KG1 (cell line): ENCODE data around the gene ATG10.
"Not testable (repeated sequence)": the region's sequence is repeated elsewhere in the genome, so short reads cannot be mapped to it uniquely, and the experiment has no call there.

Source experiments
- DNase-seq: peaks from one replicate; lab custom pipeline; 2025; lab: John Stamatoyannopoulos, UW

The ATG10 gene

DNA sequence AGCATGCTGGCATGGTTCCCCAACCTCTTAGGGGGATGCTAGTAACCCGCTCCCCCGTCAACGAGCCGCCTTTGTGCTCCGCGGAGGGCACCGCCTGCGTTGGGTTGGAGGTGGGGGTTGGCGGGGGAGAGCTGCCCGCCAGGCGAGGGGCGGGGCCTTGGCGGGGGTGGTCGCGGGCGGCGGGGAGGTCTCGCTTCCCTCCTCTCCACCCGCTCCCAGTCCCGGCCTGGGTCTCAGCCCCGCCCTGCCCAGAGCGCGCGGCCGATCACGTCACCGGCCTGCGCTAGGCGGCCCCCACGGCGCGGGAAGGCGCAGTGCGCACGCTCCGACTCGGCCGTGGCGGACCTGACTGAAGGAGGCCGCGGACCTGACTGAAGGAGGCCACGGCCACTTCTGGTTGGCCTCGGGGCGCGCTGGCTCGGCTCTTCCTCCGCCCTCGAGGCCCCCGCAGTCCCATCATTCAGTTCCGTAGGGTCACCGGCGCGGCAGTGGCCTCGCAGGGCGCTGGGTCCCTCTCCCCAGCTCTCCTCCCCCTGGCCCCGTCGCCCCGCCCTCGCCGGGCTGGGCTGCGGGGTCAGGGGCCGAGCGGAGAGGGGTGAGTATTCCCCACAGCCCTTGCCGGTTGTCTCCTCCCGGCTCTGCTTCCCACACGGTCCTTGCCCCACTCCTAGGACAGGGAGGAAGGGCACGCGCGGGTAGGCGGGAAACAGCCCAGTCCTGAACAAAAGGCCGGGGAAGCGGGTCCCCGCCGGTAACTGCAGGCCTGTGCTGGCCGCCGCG lies at the start of gene ATG10:
Gene ATG10, plus strand, starts transcription at position 312 of the 780 bp plus-strand sequence. CDS start 15,548 bp downstream, outside the sequence.
- DNase-seq, result peak; percentile 95

DNA sequence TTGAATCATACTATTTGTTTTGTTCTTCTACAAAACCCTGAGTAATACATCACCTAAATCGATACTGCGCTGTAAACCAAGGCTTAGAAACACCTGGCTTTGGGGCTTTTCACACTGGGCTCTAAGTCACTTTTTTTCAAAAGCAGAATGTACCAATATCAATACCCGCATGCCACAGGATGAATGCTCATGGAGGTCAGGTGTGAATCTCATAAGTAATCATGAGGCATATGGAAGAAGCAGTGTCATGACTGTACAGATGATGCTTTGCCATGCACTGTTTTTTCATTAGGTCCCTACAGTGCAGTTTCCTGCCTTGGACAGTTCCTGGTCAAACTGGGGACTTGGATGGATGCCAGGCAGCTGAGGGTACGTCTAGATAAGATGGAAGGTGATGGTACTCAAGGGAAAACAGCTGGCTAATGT lies 49.0 kb upstream of the ATG10 start:
- no peak for DNase-seq

DNA sequence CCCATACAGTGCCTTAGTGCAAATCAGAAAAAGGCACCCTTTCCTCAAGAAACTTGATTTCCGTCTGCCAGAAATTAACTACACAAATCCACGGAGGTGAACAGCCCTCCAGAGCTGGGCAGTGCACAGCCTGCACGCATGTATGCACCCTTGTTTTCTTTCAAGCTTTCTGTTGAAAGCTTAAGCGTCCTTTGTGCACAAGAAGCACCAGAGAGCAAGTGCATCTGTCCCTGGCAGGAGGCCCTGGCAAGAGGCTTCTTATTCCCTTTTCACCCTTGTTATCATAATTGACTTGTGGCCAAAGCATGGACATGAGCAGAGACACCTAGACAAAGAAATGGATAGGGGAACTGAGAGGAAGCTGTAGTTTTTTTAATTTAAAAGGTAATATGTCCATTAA lies 47.4 kb upstream of the ATG10 start:
- DNase-seq, result no peak

DNA sequence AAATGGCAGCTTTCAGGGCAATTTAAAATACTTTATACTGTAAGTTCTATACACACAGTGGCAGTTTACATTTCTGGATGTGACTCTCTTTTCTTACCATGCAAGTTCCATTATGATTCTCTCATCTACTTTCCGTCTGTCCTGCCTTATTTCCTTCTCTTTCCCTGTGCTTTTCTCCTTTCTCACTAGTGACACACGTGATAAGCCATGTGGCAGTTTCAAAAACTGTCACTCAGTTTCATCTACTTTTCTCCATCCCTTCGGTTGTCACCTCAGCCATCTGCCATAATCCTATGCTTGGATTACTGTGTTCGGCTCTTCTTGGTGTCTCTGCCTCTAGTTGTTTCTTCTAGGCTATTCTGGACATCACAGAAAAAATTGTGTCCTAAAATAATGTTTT lies 46.8 kb upstream of the ATG10 start:
- DNase-seq, result no peak

DNA sequence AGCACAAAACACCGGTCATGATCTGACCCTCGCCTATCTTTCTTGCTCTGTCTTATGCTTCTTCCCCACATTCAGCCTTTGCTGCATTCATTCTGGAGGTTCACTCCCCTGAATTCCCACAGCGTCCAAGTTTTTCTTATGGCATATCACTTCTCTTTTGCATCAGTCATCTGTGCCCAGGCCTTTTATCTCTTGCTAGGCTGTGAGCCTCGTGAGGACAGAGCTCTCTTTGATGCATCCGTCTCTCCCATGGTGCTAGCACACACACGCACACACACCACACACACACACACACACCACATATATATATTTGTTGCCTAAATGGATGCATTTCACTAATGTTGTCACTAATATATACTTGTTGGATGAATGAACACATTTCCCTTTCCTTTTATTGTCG lies 45.8 kb upstream of the ATG10 start:
- DNase-seq, result no peak

DNA sequence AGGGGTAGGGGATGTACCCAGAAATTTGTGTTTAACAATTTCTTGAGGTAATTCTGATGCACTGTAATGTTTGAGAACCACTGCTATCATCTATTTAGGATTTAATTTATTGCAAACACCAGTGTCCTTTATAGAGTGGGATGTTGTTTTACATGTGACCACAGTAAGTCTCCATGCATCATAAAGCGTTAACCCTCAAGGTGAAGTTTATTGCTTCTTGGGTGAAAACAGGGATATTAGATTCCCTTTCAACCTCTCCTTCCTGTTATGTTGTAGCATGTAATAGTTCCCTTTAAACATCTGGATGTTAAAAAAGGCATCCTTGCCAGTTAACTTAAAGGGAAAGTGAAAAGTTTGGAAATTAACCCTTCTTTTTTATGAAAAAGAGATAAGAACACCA lies 35.8 kb upstream of the ATG10 start:
- DNase-seq, result no peak

DNA sequence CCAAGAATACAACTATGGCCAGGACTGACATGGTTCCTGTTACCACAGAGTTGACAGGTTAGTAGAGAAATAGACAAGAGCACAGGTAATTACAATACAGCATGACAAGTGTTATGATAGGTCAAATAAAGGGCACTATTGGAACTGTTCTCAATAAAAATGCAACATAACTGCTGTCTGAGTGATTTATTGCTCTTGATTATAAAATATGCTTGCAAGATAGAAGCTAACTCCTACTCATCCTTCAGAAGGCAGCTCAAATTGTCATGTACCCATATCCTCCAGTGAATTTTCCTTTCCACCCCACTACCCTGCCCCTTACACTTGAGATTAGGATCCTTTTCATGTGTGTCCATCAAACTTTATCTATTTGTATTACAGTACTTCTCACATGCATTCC lies 35.1 kb upstream of the ATG10 start:
- no peak for DNase-seq

DNA sequence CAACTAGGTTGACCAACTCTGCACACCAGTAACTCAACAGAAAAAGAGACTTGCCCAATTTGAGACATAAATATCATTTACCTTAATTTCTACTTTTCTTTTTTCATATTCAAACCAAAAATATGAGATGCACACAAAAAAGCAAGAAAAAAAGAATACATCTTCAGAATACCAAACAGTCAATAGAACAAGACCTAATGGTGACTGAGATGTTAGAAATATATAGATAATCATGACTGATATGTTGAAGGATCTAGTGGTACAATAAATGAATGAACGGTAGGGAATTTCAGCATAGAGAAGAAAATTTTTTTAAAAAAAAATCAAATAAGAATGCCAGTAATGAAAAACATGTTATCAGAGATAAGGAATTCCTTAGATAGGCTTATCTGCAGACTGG lies 29.1 kb upstream of the ATG10 start:
- no peak for DNase-seq

DNA sequence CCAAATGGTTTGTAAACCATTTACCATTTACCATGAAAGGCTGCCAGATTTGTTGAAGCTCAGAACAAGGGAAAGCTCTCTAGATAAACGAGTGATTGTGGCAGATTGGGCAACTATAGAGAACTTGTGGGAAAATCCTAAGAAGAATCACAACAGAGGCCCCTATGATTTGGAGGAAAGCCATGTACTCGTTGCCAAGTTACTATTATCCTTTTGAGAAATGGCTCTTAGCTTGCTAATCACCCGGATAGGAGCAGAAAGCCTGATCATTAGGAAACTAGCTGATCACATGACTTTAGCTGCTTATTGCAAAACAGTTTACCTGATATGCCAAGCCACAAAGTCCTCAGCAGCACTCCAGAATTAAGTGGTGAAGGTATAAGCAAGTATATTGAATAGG lies 23.5 kb upstream of the ATG10 start:
- no peak for DNase-seq

DNA sequence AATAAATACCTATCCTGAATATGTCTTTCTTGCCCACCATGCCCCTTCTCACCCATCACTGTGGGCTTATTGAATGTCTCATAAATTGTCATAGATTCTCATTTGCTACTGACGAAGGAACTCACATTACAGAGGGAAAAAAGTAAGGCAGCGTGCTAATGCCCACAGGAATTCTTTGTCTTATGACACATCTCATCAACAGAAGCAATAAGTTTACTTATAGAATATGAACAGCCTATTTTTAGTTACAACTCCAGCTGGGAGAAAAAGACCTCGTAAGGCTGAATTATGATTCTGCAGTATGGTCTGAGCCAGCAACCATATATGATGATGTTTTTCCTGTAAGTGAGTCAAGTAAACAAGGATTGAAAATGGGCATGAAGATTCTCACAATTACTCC lies 22.4 kb upstream of the ATG10 start:
- DNase-seq, result no peak

DNA sequence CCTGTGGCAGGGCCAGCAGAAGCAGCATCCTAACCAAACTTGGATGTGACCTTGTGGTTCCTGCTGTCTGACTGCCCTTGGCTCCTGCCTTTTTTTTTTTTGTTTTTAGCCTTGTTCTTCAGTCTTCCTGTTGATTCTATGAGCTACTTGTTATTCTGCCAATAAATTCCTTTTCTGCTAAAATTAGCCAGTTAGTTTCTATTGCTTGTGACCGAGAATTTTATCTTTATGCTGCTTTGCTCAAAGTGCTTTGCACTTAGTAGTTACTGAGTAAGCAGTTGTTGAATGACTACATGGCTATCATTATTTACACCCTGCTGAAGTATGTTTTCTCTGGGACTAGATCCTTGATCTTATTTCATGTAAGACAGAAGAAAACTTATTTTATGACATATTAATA lies 20.8 kb upstream of the ATG10 start:
- DNase-seq, result no peak

DNA sequence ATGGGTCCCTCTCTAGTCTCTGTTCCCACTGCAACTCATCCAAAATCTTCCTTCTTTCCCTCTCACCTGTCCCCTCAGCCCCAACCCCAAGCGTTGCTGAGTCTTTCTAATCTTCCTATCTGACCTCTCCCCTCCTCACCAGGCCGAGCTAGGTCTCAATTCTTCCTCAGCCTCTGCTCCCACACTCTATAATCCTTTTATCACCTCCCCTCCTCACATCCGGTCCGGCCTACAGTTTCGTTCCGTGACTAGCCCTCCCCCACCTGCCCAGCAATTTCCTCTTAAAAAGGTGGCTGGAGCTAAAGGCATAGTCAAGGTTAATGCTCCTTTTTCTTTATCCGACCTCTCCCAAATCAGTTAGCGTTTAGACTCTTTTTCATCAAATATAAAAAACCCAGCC lies 17.0 kb upstream of the ATG10 start:
- DNase-seq, result not testable (repeated sequence)

DNA sequence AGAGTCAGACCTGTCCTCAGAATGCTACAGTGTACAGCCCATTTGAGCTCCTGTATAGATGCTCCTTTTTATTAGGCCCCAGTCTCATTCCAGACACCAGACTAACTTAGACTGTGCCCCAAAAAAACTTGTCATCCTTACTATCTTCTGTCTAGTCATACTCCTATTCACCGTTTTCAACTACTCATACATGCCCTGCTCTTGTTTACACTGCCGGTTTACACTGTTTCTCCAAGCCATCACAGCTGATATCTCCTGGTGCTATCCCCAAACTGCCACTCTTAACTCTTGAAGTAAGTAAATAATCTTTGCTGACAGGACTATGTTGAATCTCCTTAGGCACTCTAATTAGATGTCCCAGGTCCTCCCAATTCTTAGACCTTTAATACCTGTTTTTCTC lies 13.7 kb upstream of the ATG10 start:
- DNase-seq, result not testable (repeated sequence)

DNA sequence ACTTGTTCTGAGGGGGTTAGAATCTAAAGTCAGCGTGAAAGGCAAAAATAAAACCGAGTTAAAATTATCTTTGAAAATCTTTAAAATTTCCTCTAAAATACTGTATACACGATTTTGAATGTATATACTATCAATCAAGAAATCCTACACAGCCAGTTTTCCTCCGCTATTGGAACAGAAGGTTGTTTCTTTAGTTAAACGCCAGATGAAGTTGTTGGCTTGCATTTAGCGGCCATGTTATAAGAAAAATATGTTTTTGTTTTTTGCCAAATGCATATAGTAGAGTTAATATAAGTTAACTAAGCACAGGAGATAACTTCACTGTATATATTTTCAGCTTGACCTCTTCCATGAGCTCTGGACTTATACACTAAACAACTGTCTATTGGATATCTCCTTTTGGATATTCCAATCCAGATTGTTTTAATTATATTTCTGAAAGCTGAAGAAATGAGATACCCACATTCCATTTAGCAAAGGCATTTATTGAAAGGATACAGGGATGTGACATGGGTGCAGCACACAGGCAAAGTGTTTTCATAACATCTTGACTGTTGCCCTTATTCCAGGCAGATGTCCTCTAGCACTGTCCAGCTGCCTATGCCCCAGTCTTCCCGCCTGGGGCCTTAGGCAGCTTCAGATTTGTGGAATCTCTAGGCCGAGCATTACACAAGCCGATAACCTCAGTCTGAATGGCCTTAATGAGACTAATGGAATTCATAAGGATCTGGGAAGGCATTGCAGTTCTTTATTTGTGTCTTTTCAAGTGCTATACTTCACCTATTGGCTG lies 10.0 kb upstream of the ATG10 start:
- DNase-seq, result no peak

DNA sequence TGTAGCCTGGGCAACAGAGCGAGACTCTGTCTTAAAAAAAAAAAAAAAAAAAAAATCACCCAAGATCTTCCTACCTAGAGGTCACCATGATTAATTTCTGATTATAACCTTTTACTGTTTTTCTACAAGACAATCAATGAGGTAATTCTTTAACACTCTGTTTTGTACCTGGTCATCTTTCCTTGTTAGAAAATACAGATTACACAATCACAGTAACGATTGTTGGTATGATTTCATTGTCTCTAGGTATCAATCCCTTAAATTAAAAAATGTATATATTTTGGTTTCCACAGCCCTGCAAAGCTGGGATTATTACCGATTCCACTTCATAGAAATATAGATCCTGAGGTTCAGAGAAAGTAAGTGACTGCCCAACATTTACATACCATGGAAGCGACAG lies 8.3 kb upstream of the ATG10 start:
- no peak for DNase-seq

DNA sequence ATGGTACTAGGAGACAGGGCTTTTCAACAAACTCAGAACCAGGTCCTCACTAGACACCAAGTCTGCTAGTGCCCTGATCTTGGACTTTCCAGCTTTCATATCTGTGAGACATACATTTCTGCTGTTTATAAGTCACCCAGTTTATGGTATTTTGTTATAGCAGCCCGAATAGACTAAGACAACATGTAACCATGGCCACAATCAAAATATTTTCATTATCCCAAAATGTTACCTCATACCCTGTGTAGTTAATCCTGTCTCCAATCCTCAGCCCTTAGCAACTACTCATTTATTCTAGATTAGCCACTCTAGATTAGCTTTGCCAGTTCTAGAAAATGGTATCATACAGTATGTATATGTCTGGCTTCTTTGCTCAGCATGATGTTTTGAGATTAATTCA lies 6.3 kb upstream of the ATG10 start:
- DNase-seq, result no peak

DNA sequence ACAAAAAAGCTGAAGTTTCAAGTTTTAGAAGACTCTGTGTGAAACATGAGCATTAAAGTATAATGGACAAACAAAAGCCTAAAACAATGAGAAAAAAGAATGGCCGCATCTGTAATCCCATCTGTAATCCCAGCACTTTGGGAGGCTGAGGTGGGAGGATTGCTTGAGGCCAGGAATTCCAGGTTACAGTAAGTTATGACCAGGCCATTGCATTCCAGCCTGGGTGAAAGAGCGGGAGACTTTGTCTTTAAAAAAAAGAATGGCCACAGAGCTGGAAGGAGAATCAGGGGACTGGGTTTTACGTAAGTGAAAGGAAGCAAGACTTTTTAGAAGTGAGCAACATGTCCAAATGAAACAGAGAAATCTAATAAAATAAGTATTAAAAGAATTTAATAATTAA lies 2.6 kb upstream of the ATG10 start:
- DNase-seq, result no peak

DNA sequence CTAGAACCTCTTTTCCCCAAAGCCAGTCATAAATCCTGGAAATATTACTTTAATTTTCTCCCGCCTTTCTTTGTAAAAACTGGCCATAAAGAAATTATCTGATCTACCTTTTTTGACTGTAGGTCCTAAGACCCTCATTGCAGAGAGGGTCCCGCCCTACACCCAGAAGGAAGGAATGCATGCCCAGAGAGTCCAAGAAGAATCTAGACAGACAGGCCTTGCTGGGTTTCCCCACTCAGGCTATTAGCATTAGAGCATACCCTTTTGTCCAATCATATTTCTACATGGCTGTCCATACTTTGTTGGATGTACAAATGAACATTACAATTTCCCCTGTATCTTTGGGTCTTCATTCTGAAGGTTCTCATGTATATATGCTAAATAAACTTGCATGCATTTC lies 1.9 kb upstream of the ATG10 start:
- DNase-seq, result no peak

DNA sequence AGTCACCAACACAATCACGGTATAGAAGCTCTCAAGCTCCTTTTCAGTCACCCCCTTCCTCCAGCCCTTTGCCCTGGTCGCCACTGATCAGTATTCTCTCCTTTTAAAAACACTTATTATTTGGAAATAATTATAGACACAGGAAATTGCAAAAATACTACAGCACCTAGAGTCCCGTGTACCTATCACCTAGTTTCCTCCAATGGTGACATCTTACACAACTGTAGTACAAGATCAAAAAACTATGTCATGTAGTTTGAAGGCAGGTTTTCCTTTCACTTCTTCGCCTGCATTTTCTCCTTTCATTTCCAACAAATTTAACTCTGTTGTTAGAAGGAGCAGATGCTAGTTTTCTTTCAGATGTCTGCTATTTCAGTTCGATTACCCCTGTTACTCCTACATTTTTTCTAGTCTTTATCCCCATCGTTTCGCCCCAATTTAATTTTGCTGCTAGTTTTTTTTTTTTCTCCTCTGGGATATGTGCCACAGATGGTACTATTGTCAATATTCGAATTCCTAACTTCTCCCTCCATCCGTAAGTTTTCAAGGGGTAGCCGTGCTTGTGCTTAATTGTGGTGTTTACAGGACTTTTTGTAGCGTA lies 612 bp upstream of the ATG10 start:
- DNase-seq, result no peak

DNA sequence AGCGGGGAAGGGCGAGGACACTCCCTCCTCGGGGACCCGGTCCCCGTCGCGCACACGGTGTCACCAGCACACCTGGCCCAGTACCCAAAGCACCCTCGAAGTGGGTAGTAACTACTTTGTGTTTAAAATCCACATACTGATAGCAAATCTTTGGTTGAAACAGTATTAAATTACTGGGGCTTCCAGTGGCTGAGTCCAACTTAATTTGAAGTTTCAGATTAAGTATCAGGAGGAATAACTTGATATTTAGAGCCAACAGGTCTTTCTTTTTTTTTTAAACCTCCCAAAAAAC lies 615 bp downstream of the ATG10 start:
- DNase-seq, result peak; percentile 88

DNA sequence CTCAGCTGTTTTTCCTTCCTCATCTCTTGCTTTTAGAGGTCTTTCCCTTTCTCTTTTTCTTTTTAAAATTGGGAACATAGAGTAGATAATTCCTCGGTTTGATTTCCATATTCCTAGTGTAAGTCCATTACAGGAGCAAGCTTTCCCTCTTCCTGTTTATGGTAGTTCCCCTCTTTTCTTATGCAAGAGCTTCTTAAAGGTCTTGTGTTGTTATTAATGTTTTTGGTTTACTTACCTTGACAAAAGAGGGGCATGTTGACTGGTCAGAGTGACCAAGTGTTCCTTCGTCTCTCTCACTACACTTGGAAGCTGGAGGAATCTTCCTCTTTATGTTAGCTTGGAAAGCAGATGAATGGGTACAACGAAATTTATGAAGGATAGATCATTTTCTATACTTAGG lies 8.3 kb downstream of the ATG10 start:
- no peak for DNase-seq

DNA sequence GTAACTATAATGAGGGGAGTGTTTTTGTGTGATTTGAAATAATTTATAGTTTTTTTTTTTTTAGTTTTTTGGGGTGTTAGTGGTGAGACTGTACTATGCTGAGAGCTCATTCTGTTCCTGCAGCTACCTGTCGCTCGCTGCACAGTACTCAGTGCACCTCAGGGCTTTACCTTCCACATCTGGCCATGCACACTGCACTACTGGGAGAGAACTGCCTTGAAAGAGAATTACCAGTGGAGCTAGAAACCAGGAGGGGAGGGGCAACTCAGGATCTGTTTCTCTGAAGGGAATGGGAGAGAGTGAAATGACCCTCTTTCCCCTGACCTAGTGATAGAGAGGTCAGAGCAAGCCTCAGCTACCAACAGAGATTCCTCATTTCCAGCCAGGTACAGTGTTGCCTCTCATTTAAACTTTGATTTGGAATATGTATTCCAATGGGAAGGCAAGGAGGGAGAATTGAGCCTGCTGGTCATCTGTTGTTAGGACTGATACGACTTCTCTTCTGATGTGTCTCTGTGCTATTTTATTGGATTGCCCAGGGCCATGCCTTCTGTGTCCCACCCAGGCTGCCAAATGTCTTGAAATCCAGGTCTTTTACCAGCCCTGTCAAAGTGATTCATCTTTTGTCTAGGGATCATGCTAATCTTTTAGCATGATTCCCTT lies 8.9 kb downstream of the ATG10 start:
- no peak for DNase-seq

DNA sequence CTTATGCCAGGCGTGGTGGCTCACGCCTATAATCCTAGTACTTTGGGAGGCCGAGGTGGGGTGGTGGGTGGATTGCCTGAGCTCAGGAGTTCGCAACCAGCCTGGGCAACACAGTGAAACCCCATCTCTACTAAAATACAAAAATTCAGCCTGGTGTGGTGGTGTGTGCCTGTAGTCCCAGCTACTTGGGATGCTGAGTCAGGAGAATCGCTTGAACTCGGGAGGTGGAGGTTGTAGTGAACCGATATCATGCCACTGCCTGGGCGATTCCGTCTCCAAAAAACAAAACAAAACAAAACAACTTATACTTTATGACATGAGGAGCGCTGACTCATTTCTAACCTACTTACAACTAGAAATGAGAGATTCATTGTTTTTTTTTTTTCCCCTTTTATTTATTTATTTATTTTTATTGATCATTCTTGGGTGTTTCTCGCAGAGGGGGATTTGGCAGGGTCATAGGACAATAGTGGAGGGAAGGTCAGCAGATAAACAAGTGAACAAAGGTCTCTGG lies 10.4 kb downstream of the ATG10 start:
- DNase-seq, result not testable (repeated sequence)
